Measurements from ENCODE around the gene SSMEM1.

GRCh38 chr7:130160023-130160422 is 47.6 kb upstream of the SSMEM1 start:
- TF ChIP-seq POLR2AphosphoS5 (IDR thresholded peaks at IDR 0.05) (no peak), POLR2A (IDR thresholded peaks at IDR 0.05) (no peak)
- TF ChIP-seq, protein P1, sequence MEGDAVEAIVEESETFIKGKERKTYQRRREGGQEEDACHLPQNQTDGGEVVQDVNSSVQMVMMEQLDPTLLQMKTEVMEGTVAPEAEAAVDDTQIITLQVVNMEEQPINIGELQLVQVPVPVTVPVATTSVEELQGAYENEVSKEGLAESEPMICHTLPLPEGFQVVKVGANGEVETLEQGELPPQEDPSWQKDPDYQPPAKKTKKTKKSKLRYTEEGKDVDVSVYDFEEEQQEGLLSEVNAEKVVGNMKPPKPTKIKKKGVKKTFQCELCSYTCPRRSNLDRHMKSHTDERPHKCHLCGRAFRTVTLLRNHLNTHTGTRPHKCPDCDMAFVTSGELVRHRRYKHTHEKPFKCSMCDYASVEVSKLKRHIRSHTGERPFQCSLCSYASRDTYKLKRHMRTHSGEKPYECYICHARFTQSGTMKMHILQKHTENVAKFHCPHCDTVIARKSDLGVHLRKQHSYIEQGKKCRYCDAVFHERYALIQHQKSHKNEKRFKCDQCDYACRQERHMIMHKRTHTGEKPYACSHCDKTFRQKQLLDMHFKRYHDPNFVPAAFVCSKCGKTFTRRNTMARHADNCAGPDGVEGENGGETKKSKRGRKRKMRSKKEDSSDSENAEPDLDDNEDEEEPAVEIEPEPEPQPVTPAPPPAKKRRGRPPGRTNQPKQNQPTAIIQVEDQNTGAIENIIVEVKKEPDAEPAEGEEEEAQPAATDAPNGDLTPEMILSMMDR (IDR thresholded peaks at IDR 0.05) = no peak
